ENCODE measurements around the gene EEF2K.

- TF ChIP-seq CTCF (IDR thresholded peaks at IDR 0.05) (no peak), POLR2A (IDR thresholded peaks at IDR 0.05) (no peak)
Observed at GRCh38 chr16:22337045-22337444, 131.0 kb downstream of the EEF2K start.
